ENCODE measurements around the gene FOXP1. TPM values are rescaled to one million over a fixed set of nuclear protein-coding genes. Genes with fewer than 3 reads are reported as not detected.

The FOXP1 gene
- total and polyA plus RNA-seq, 2 donors (not counting 1 experiment from before 2014, with no cell fraction given), result 70.3 to 101 TPM

DNA sequence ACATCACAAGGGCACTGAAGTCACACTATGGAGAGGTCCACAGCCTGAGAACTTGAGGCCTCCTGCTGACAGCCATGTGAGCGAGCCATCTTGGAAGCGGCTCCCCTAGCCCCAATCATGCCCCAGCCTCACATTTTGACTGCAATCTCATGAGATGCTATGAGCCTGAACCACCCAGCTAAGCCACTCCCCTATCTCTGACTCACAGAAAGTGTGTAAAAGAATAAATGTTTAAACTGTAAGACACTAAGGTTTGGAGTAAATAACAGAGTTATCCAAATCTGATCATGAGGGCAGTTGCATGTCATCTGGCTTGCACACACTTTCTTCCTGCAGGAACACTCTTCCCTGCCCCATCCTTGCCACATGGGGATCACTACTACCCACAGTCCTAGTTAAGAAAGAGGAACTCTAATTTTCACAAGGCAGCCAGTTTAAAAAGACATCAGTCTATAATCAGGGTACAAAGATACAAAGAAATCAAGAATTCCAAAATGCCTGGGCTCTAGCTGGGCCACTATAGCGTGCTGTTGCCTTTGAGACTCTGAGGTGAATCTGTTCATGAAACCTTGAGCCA lies 494.2 kb downstream of the FOXP1 start:
- Histone ChIP-seq H3K27me3 (ENCODE audit: control insufficient read depth, insufficient read depth, low read length) (no peaks in the 10 kb centered on the region), H2AFZ (ENCODE audit: low read length) (no peak overlapping the region), H3K4me2 (ENCODE audit: extremely low read depth, insufficient read depth, low read length) (peak overlapping the region; percentile 64), H3K9ac (ENCODE audit: insufficient read depth, low read length) (no peak overlapping the region), H3K9me3 (ENCODE audit: control insufficient read depth, insufficient read depth, low read depth, low read length) (no peaks in the 10 kb centered on the region), H3K4me1 (ENCODE audit: control insufficient read depth, extremely low read depth, insufficient read depth, low read length) (peaks cover 13% of the 10 kb centered on the region), H3K36me3 (ENCODE audit: control insufficient read depth, insufficient read depth, low read length) (no peaks in the 10 kb centered on the region), H3K79me2 (ENCODE audit: control insufficient read depth, insufficient read depth, low read length) (peaks cover 24% of the 10 kb centered on the region), H3K4me3 (replicated peaks in 1 of 4; ENCODE audit: control extremely low read depth in 1 of 4, insufficient read depth in 1 of 4, low read depth in 3 of 4, low read length in 4 of 4) (no peak overlapping the region), H3K27ac (ENCODE audit: insufficient read depth, low read length) (peak overlapping the region; percentile 56), H4K20me1 (ENCODE audit: control insufficient read depth, extremely low read depth, insufficient read depth, low read length) (no peaks in the 10 kb centered on the region)
- DNase-seq (ENCODE audit: low read depth in 2 of 2), result peak in 1 of 2 donors; percentile 69
- TF ChIP-seq EZH2 (IDR thresholded peaks at IDR 0.05; ENCODE audit: low read length, missing control alignments), result no peak
- TF ChIP-seq, protein P1, sequence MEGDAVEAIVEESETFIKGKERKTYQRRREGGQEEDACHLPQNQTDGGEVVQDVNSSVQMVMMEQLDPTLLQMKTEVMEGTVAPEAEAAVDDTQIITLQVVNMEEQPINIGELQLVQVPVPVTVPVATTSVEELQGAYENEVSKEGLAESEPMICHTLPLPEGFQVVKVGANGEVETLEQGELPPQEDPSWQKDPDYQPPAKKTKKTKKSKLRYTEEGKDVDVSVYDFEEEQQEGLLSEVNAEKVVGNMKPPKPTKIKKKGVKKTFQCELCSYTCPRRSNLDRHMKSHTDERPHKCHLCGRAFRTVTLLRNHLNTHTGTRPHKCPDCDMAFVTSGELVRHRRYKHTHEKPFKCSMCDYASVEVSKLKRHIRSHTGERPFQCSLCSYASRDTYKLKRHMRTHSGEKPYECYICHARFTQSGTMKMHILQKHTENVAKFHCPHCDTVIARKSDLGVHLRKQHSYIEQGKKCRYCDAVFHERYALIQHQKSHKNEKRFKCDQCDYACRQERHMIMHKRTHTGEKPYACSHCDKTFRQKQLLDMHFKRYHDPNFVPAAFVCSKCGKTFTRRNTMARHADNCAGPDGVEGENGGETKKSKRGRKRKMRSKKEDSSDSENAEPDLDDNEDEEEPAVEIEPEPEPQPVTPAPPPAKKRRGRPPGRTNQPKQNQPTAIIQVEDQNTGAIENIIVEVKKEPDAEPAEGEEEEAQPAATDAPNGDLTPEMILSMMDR (conservative IDR thresholded peaks at IDR 0.05 in 1 of 2, IDR thresholded peaks at IDR 0.05 in 1 of 2; ENCODE audit: low read depth in 1 of 2, low read length in 2 of 2), result no peak

DNA sequence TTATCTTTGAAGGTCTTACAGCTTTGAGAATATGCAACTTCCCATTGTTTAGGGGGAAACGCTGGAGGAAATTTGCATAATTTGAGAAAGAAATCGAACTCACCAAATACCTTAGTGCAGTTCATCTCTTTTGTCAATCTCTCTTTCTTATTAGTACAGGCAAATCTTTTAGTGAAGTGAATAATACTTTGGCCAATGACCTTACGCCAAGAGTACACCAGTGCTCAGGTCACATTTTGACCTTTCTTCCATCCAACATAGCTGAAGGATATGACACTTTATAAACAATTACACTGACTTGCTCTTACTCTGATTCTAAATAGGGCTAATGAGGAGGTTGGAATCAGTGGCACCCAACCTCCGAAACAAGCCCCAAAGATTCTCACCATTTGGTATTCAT lies 494.8 kb downstream of the FOXP1 start:
- Histone ChIP-seq H3K4me1 (ENCODE audit: control insufficient read depth, extremely low read depth, insufficient read depth, low read length) (peaks cover 13% of the 10 kb centered on the region), H3K9ac (ENCODE audit: insufficient read depth, low read length) (no peak overlapping the region), H3K79me2 (ENCODE audit: control insufficient read depth, insufficient read depth, low read length) (peaks cover 25% of the 10 kb centered on the region), H2AFZ (ENCODE audit: low read length) (no peak overlapping the region), H3K27me3 (ENCODE audit: control insufficient read depth, insufficient read depth, low read length) (no peaks in the 10 kb centered on the region), H3K27ac (ENCODE audit: insufficient read depth, low read length) (peak overlapping the region; percentile 56), H4K20me1 (ENCODE audit: control insufficient read depth, extremely low read depth, insufficient read depth, low read length) (no peaks in the 10 kb centered on the region), H3K4me3 (replicated peaks in 1 of 4; ENCODE audit: control extremely low read depth in 1 of 4, insufficient read depth in 1 of 4, low read depth in 3 of 4, low read length in 4 of 4) (no peak overlapping the region), H3K36me3 (ENCODE audit: control insufficient read depth, insufficient read depth, low read length) (no peaks in the 10 kb centered on the region), H3K4me2 (ENCODE audit: extremely low read depth, insufficient read depth, low read length) (no peak overlapping the region), H3K9me3 (ENCODE audit: control insufficient read depth, insufficient read depth, low read depth, low read length) (no peaks in the 10 kb centered on the region)
- TF ChIP-seq EZH2 (IDR thresholded peaks at IDR 0.05; ENCODE audit: low read length, missing control alignments), result no peak
- TF ChIP-seq, protein P1 (conservative IDR thresholded peaks at IDR 0.05 in 1 of 2, IDR thresholded peaks at IDR 0.05 in 1 of 2; ENCODE audit: low read depth in 1 of 2, low read length in 2 of 2), result no peak
- DNase-seq (ENCODE audit: low read depth in 2 of 2), result no peak

DNA sequence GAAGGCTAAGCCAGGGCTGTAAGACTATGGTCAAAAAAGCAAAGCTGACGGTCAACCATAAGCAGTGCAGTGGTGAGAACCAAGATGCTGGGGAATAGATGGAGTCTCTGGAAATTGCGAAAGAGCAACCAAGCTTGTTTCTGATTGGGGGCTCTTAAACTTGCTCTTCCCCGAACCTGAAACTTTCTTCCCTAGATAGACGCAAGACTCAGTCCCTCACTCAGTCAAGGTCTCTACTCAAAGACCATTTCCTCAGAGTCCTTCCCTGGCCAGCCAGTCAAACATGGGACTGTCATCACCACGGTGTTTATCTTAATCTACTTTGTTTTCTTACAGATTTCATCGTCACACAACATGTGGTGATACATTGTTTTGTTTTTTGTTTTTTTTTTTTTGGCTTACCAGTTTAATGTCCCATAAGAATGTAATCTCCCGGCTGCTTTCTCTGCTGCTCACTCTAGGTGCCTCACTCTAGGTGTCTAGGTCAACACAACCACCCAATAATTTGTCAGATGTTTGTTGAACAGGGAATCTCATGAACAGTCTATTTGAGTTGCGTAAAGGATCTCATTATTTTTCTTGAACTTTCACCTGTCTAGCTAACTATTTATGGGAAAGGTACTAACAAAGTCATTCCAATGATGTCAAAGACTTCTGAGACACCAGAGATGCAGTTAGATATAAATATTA lies 495.4 kb downstream of the FOXP1 start:
- Histone ChIP-seq H3K4me3 (replicated peaks in 1 of 4; ENCODE audit: control extremely low read depth in 1 of 4, insufficient read depth in 1 of 4, low read depth in 3 of 4, low read length in 4 of 4) (no peak overlapping the region), H3K9ac (ENCODE audit: insufficient read depth, low read length) (no peak overlapping the region), H3K4me2 (ENCODE audit: extremely low read depth, insufficient read depth, low read length) (no peak overlapping the region), H3K4me1 (ENCODE audit: control insufficient read depth, extremely low read depth, insufficient read depth, low read length) (peaks cover 13% of the 10 kb centered on the region), H3K36me3 (ENCODE audit: control insufficient read depth, insufficient read depth, low read length) (peaks cover 1% of the 10 kb centered on the region), H3K9me3 (ENCODE audit: control insufficient read depth, insufficient read depth, low read depth, low read length) (no peaks in the 10 kb centered on the region), H4K20me1 (ENCODE audit: control insufficient read depth, extremely low read depth, insufficient read depth, low read length) (no peaks in the 10 kb centered on the region), H3K79me2 (ENCODE audit: control insufficient read depth, insufficient read depth, low read length) (peaks cover 28% of the 10 kb centered on the region), H2AFZ (ENCODE audit: low read length) (no peak overlapping the region), H3K27ac (ENCODE audit: insufficient read depth, low read length) (no peak overlapping the region), H3K27me3 (ENCODE audit: control insufficient read depth, insufficient read depth, low read length) (no peaks in the 10 kb centered on the region)
- DNase-seq (ENCODE audit: low read depth in 2 of 2), result no peak
- TF ChIP-seq, protein P1 (conservative IDR thresholded peaks at IDR 0.05 in 1 of 2, IDR thresholded peaks at IDR 0.05 in 1 of 2; ENCODE audit: low read depth in 1 of 2, low read length in 2 of 2), result no peak
- TF ChIP-seq EZH2 (IDR thresholded peaks at IDR 0.05; ENCODE audit: low read length, missing control alignments), result no peak

Data from fibroblast of lung (primary cell).